ENCODE measurements around the gene SRC.
A peak's percentile ranks its signal among the peaks of the same experiment; 100 is the strongest.

Gene SRC

GRCh38 chr20:37381621-37382471 lies 35.9 kb downstream of the SRC start:
- Mint-ChIP-seq H3K27me3 (peaks cover 4% of the 10 kb centered on the region), H3K27ac (no peak overlapping the region), H3K4me3 (no peak overlapping the region), H3K36me3 (ENCODE audit: low read depth) (no peaks in the 10 kb centered on the region), H3K9me3 (no peaks in the 10 kb centered on the region), H3K4me1 (ENCODE audit: low read depth) (peaks cover 13% of the 10 kb centered on the region)
- peak; percentile 18 for DNase-seq

GRCh38 chr20:37382482-37383120 lies 36.7 kb downstream of the SRC start:
- H3K27ac Mint-ChIP-seq = no peak overlapping the region
- no peaks in the 10 kb centered on the region for H3K36me3 Mint-ChIP-seq (ENCODE audit: low read depth)
- peaks cover 4% of the 10 kb centered on the region for H3K27me3 Mint-ChIP-seq
- peaks cover 10% of the 10 kb centered on the region for H3K4me1 Mint-ChIP-seq (ENCODE audit: low read depth)
- DNase-seq = peak; percentile 26
- H3K9me3 Mint-ChIP-seq = no peaks in the 10 kb centered on the region
- H3K4me3 Mint-ChIP-seq = no peak overlapping the region

- Mint-ChIP-seq H3K27me3 (peaks cover 4% of the 10 kb centered on the region), H3K4me1 (ENCODE audit: low read depth) (peaks cover 10% of the 10 kb centered on the region), H3K27ac (peak overlapping the region; percentile 29), H3K36me3 (ENCODE audit: low read depth) (no peaks in the 10 kb centered on the region), H3K4me3 (peak overlapping the region; percentile 55), H3K9me3 (no peaks in the 10 kb centered on the region)
- peak; percentile 32 for DNase-seq
Observed at GRCh38 chr20:37383229-37383989, 37.5 kb downstream of the SRC start.

GRCh38 chr20:37384683-37385174 lies 38.8 kb downstream of the SRC start:
- peak; percentile 92 for DNase-seq
- Mint-ChIP-seq H3K36me3 (ENCODE audit: low read depth) (no peaks in the 10 kb centered on the region), H3K4me1 (ENCODE audit: low read depth) (peaks cover 10% of the 10 kb centered on the region), H3K9me3 (no peaks in the 10 kb centered on the region), H3K27me3 (peaks cover 4% of the 10 kb centered on the region), H3K27ac (no peak overlapping the region), H3K4me3 (peak overlapping the region; percentile 71)

GRCh38 chr20:37385176-37385575 lies 39.2 kb downstream of the SRC start:
- H3K27ac Mint-ChIP-seq = no peak overlapping the region

GRCh38 chr20:37385659-37386504 lies 39.9 kb downstream of the SRC start:
- Mint-ChIP-seq H3K4me1 (ENCODE audit: low read depth) (peaks cover 10% of the 10 kb centered on the region), H3K27me3 (peaks cover 4% of the 10 kb centered on the region), H3K9me3 (no peaks in the 10 kb centered on the region), H3K36me3 (ENCODE audit: low read depth) (no peaks in the 10 kb centered on the region), H3K27ac (no peak overlapping the region), H3K4me3 (no peak overlapping the region)
- no peak for DNase-seq

More at GRCh38 chr20:37385176-37385575, 39.2 kb downstream of the SRC start:
- Mint-ChIP-seq H3K4me1 (ENCODE audit: low read depth) (peaks cover 10% of the 10 kb centered on the region), H3K9me3 (no peaks in the 10 kb centered on the region), H3K36me3 (ENCODE audit: low read depth) (no peaks in the 10 kb centered on the region), H3K4me3 (peak overlapping the region; percentile 71), H3K27me3 (peaks cover 4% of the 10 kb centered on the region)
- DNase-seq = peak; percentile 31

- Mint-ChIP-seq H3K36me3 (ENCODE audit: low read depth) (no peaks in the 10 kb centered on the region), H3K27me3 (peaks cover 4% of the 10 kb centered on the region), H3K9me3 (no peaks in the 10 kb centered on the region), H3K4me3 (no peak overlapping the region), H3K27ac (no peak overlapping the region), H3K4me1 (ENCODE audit: low read depth) (peaks cover 10% of the 10 kb centered on the region)
- no peak for DNase-seq
Observed at GRCh38 chr20:37386505-37387251, 40.7 kb downstream of the SRC start.

- H3K27ac Mint-ChIP-seq = no peak overlapping the region
- no peak overlapping the region for H3K4me3 Mint-ChIP-seq
- peaks cover 4% of the 10 kb centered on the region for H3K27me3 Mint-ChIP-seq
- DNase-seq = no peak
- peaks cover 10% of the 10 kb centered on the region for H3K4me1 Mint-ChIP-seq (ENCODE audit: low read depth)
- no peaks in the 10 kb centered on the region for H3K9me3 Mint-ChIP-seq
- H3K36me3 Mint-ChIP-seq (ENCODE audit: low read depth) = no peaks in the 10 kb centered on the region
Observed at GRCh38 chr20:37387519-37388269, 41.8 kb downstream of the SRC start.

- H3K27me3 Mint-ChIP-seq = peaks cover 4% of the 10 kb centered on the region
- peaks cover 5% of the 10 kb centered on the region for H3K4me1 Mint-ChIP-seq (ENCODE audit: low read depth)
- H3K4me3 Mint-ChIP-seq = no peak overlapping the region
Observed at GRCh38 chr20:37388831-37389230, 42.9 kb downstream of the SRC start.

GRCh38 chr20:37389241-37389747 lies 43.4 kb downstream of the SRC start:
- Mint-ChIP-seq H3K4me1 (ENCODE audit: low read depth) (peaks cover 5% of the 10 kb centered on the region), H3K27ac (no peak overlapping the region), H3K4me3 (no peak overlapping the region), H3K36me3 (ENCODE audit: low read depth) (no peaks in the 10 kb centered on the region), H3K27me3 (peaks cover 4% of the 10 kb centered on the region), H3K9me3 (no peaks in the 10 kb centered on the region)
- DNase-seq = no peak

More at GRCh38 chr20:37388831-37389230, 42.9 kb downstream of the SRC start:
- Mint-ChIP-seq H3K9me3 (no peaks in the 10 kb centered on the region), H3K27ac (no peak overlapping the region), H3K36me3 (ENCODE audit: low read depth) (no peaks in the 10 kb centered on the region)
- no peak for DNase-seq

- no peaks in the 10 kb centered on the region for H3K36me3 Mint-ChIP-seq (ENCODE audit: low read depth)
- H3K27me3 Mint-ChIP-seq = peaks cover 2% of the 10 kb centered on the region
- peaks cover 3% of the 10 kb centered on the region for H3K4me1 Mint-ChIP-seq (ENCODE audit: low read depth)
- no peaks in the 10 kb centered on the region for H3K9me3 Mint-ChIP-seq
- no peak overlapping the region for H3K27ac Mint-ChIP-seq
- no peak overlapping the region for H3K4me3 Mint-ChIP-seq
- DNase-seq = no peak
Observed at GRCh38 chr20:37389844-37390275, 43.9 kb downstream of the SRC start.

- no peak overlapping the region for H3K4me3 Mint-ChIP-seq
- no peaks in the 10 kb centered on the region for H3K36me3 Mint-ChIP-seq (ENCODE audit: low read depth)
- H3K9me3 Mint-ChIP-seq = no peaks in the 10 kb centered on the region
- H3K27ac Mint-ChIP-seq = no peak overlapping the region
- H3K4me1 Mint-ChIP-seq (ENCODE audit: low read depth) = no peaks in the 10 kb centered on the region
- peak; percentile 2 for DNase-seq
- H3K27me3 Mint-ChIP-seq = no peaks in the 10 kb centered on the region
Observed at GRCh38 chr20:37390503-37390890, 44.6 kb downstream of the SRC start.
